Right atrium auricular region (tissue), 2 donors: ENCODE results near the gene KIF18A. TPM values are rescaled to one million over a fixed set of nuclear protein-coding genes. Genes with fewer than 3 reads are reported as not detected.

Source experiments
- DNase-seq: peaks from one replicate; pipeline ENCODE4 v3.0.0-alpha.2; 2019; ENCODE audit warnings: low spot score
- H3K27ac ChIP-seq, 2 donors: fragments of 200-600 bp; sonication (generic); 1 replicate in 1 of 2; 2 replicates in 1 of 2; pipeline ENCODE4 v1.5.1; 2016 to 2019
- H3K27me3 ChIP-seq, 2 donors: fragments of 200-600 bp; sonication (generic); one replicate each; pipeline versions ENCODE4 v1.5.1 to v1.6.0; 2017 to 2019
- H3K36me3 ChIP-seq: fragments of 200-600 bp; sonication (generic); one replicate; pipeline ENCODE4 v1.5.1; 2016
- H3K4me1 ChIP-seq, 2 donors: fragments of 200-600 bp; sonication (generic); one replicate each; pipeline versions ENCODE4 v1.5.1 to v1.6.0; 2017 to 2019
- H3K4me3 ChIP-seq, 2 donors: fragments of 200-600 bp; sonication (generic); 1 replicate in 1 of 2; 2 replicates in 1 of 2; pipeline ENCODE4 v1.5.1; 2017 to 2019; ENCODE audit warnings: mild to moderate bottlenecking in 1 of 2, moderate library complexity in 1 of 2
- H3K9me3 ChIP-seq, 2 donors: fragments of 200-600 bp; sonication (generic); one replicate each; pipeline ENCODE4 v1.5.1; 2019
- CTCF ChIP-seq, 2 donors: fragments of 200-600 bp; sonication (generic); IDR thresholded peaks; one replicate each; pipeline ENCODE4 v1.5.1; 2019; ENCODE audit warnings: antibody characterized with exemption in 2 of 2
- total RNA-seq, 2 donors: library from RNA; depleted of rRNA; stranded (reverse); fragments of >200 nt; gene quantifications; one replicate each; pipeline ENCODE4 v1.1.0, GENCODE V29; 2016

The KIF18A gene
- total RNA-seq, 2 donors from 2014 or later: 0.43 to 0.52 TPM

- H3K36me3 ChIP-seq: no peaks in the 10 kb centered on the region
- no peak for DNase-seq
- H3K4me3 ChIP-seq: no peak overlapping the region
These were observed 58.4 kb downstream of the KIF18A start for GRCh38 chr11:28049338-28050216.

GRCh38 chr11:28048812-28049211, 59.1 kb downstream of the KIF18A start:
- Histone ChIP-seq H3K27ac (no peak overlapping the region), H3K4me1 (no peaks in the 10 kb centered on the region), H3K9me3 (no peaks in the 10 kb centered on the region), H3K4me3 (no peak overlapping the region), H3K36me3 (no peaks in the 10 kb centered on the region), H3K27me3 (no peaks in the 10 kb centered on the region)
- DNase-seq: no peak
- no peak for TF ChIP-seq CTCF (IDR thresholded peaks at IDR 0.05)

More at GRCh38 chr11:28049338-28050216, 58.4 kb downstream of the KIF18A start:
- Histone ChIP-seq H3K9me3 (no peaks in the 10 kb centered on the region), H3K4me1 (no peaks in the 10 kb centered on the region), H3K27me3 (no peaks in the 10 kb centered on the region), H3K27ac (no peak overlapping the region)
- no peak for TF ChIP-seq CTCF (IDR thresholded peaks at IDR 0.05)

- Histone ChIP-seq H3K27ac (no peak overlapping the region), H3K36me3 (no peaks in the 10 kb centered on the region), H3K9me3 (no peaks in the 10 kb centered on the region), H3K4me1 (no peaks in the 10 kb centered on the region), H3K4me3 (no peak overlapping the region), H3K27me3 (no peaks in the 10 kb centered on the region)
- no peak for TF ChIP-seq CTCF (IDR thresholded peaks at IDR 0.05)
- no peak for DNase-seq
These were observed 63.8 kb downstream of the KIF18A start for GRCh38 chr11:28043930-28044709.

GRCh38 chr11:28040384-28040783, 67.6 kb downstream of the KIF18A start:
- H3K9me3 ChIP-seq: no peaks in the 10 kb centered on the region
- DNase-seq: no peak
- no peaks in the 10 kb centered on the region for H3K27me3 ChIP-seq
- H3K36me3 ChIP-seq: no peaks in the 10 kb centered on the region
- H3K27ac ChIP-seq: no peak overlapping the region
- TF ChIP-seq CTCF (IDR thresholded peaks at IDR 0.05): no peak
- H3K4me1 ChIP-seq: no peaks in the 10 kb centered on the region
- H3K4me3 ChIP-seq: no peak overlapping the region

GRCh38 chr11:28038775-28039174, 69.2 kb downstream of the KIF18A start:
- Histone ChIP-seq H3K36me3 (no peaks in the 10 kb centered on the region), H3K4me3 (no peak overlapping the region), H3K27ac (no peak overlapping the region), H3K27me3 (no peaks in the 10 kb centered on the region), H3K4me1 (no peaks in the 10 kb centered on the region), H3K9me3 (no peaks in the 10 kb centered on the region)
- DNase-seq: no peak
- TF ChIP-seq CTCF (IDR thresholded peaks at IDR 0.05): no peak
